ENCODE measurements around the gene AHDC1.

Gene AHDC1

DNA sequence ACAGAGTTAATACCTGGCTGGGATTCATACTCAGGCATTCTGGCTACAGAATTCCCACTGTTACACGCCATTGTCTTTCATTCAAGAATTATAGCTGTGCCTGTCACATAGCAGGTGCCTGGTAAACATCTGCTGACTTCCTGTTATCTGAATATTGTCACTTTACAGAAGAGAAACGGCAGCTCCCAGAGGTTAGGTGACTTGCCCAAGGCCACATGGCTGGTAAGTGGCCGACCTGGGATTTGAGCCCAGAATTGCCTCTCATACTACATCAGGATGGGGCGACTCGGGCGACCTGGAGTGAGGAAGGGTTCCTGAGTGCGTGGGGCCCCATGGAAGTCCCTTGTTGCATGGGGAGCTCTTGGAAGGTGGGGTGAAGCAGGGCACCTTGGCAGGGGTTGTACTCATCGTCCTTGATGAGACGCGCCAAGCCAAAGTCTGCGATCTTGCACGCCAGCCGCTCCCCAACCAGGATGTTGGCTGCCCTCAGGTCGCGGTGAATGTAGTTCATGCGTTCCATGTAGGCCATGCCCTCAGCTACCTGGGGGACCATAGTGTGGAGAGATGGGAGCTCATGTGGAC lies 10.2 kb upstream of the AHDC1 start:
- DNase-seq (ENCODE audit: low read depth in 3 of 3), result no peak

DNA sequence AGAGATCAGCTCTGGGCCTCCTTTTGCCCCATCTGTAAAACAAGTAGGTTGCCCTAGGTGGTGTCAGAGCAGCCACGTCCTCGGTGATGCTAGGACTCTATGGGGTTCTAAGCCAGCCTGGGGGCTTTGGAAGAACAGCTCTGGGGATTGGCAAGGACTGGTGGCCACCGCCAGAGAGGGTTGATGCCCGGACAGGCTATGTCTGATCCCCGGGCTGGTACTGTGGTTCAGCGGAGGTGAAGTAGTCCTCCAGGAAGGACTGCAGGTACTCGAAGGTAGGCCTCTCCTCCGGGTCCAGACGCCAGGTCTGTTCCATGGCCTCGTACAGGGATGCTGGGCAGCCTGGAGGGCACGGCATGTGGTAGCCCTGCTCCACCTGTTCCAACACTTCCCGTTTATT lies 8.8 kb upstream of the AHDC1 start:
- no peak for DNase-seq (ENCODE audit: low read depth in 3 of 3)

DNA sequence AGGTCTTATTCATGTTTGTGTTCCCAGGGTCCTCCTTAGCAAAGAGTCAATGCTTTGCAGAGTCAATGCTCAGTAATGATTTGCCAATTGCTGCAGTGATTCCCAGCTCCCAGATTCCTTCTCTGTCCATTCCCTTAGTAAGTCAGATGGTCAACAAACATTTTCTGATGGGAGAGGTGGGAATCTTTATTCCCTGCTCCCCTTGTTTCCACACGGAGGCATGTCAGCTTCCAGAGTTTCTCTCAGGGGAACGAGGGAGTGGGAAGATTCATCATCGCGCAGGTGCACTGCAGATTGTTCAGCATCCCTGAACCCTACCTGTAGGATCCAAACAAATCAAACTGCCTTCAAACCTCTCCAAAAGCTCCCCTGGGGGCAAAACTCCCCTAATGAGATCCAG lies 7.5 kb upstream of the AHDC1 start:
- no peak for DNase-seq (ENCODE audit: low read depth in 3 of 3)

DNA sequence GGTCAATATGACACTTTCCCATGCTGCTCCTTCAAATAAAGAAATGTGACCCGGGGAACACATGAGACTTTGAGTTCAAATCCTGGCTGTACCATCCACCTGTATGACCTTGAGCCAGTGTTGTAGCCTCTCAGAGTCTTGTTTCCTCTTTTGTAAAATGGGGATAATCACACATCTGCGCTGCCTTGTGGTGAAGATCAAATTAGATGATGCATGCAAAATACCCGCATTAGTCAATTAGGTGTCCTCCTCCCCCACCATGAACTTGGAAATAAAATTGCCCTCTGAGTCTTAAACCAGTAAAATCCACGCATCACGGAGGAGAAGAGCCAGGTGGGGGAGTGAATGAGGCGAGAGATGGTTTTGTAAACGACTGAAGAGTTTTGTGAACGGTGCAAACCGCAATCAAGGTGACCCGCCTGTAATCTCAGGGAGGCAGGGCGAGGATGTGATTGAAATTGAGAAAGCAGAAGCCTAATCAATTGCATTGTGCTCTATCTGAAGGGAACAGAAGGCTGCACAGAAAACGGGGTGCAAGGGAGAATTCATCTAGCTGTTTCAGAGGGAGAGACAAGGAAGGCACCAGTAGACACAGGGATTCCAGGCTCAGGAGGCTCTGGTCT lies 5.8 kb upstream of the AHDC1 start:
- no peak for DNase-seq (ENCODE audit: low read depth in 3 of 3)

DNA sequence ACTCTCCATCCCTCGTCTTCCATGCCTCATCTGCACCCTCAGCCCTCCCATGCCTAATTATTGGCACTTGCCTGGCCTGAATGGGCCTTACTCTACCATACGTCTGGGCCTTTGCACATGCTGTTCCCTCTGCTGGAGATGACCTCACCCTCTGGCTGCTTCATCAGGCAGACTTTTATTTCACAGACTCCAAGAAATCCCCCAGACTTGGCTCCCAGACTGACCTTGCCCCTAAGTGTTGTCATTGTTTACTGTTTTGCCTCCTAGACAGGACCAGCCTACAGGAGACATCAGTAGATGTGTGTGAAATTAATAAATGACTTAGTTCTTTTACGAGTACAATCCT lies 5.2 kb upstream of the AHDC1 start:
- no peak for DNase-seq (ENCODE audit: low read depth in 3 of 3)

DNA sequence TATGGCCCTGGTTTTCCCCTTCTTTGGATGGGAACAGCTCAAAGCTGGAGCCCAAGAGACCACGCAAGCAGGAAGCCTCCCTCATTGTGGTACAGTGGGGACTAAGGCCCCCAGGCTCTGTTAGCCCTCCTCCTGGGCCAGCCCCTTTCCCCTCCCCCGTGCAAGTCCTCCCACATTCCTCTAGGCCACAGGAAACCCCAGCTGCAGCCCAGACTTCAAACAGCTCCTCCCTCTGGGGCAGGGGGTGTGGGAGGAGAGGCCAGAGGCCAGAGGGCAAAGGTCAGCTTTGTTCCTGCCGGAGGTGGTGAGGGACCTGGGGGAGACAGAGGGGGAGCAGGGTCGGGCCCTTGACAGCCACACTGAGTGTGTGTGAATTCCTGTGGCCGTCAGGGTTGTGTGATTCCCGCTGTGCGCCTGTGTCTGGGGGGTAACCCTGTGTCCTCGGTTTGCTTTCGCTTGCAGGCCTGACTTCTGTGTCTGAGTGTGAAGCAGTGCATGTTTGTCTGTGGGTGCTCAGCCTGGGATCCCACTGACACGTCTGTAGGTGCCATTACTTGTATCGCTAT lies 3.4 kb upstream of the AHDC1 start:
- no peak for DNase-seq (ENCODE audit: low read depth in 3 of 3)

DNA sequence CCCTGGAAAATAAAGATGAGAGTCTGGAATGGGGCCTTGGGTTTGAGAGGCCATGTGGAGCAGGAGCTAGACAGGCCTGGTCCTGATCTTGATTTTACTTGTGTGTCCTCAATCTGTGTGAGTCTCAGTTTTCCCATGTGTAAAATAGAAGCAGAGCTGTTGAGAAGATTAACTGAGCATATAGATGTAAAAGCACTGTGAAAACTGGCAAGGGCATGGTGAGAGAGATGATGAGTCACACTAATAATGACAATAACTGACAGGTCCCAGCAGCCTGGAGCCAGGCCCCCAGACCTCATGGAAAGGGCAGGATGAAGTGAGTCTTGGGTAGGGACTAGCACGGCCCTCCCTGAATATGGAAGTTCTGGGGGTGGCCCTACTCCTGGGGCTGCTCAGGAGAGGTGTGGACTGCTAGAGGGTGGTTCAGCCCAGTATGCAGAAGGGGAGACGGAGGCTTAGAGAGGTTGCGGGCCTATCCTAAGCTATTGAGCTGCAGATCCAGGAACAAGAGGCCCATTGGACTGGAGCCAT lies 2.8 kb upstream of the AHDC1 start:
- DNase-seq (ENCODE audit: low read depth in 3 of 3), result no peak

DNA sequence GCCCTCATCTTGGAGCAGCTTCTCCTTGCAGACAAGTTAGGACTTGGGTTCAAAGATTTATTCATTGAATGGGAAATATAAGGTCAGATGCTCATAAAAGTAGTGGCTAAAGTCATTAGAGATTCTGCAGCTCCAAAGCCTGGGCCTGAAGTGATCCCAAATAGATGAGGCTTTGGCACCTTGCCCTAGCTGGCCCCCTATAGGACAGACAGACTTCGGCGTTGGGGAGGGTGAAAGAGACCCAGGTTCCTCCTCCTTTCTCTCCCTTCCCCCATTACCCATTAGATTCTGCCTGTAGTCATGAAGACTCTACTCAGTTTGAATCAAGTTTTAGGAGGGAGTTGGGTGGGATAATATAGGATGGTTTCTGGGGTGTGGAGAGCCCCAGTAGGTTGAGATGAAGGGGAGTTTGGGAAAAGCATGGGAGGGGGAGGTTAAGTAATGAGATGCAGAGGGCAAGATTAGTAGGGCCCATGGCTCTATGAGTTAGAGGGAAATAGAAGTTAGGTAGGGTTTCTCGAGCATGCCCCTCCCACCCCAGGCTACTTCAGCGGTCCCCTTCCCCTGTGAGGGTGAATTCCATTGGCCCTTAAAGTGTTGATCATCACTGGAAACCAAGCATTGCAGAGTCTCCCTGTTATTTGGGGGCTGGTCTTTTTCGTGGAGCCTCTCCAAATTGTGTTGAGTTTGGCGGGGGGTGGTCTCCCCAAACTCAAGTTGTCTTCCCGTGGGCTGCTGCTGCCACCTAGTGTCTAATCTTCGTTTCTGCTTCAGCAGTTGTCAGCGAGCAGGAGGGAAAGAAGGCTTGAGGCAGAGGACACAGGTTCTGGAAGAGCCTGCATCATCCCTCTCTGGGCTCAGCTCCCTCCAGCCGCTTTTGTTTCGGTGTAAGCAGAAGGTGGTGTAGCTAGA lies 2.1 kb upstream of the AHDC1 start:
- DNase-seq (ENCODE audit: low read depth in 3 of 3), result peak; percentile 33 to 43 (median 37)

DNA sequence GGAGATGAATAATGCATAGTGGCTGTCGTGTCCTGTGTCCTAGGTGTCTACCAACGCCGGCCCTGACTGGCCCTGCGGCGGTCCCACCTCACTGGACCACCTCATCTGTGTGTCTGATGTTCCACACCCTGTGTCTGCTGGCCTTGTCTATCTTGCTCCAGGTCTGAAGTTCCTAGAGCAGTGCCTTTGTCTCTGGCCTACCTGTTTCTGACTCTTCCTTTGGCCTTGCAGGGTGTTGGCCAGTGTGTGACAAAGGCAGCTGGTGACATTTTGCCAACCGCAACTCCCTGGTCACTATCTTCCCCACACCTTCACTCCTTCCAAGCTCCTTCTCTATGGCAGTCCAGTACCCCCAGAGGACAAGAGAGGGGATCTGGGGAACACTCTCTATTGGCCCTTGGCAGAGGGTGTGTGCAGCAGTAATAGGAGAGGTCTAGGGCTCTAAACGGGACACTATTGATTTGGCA lies 1.4 kb upstream of the AHDC1 start:
- DNase-seq (ENCODE audit: low read depth in 3 of 3), result no peak

DNA sequence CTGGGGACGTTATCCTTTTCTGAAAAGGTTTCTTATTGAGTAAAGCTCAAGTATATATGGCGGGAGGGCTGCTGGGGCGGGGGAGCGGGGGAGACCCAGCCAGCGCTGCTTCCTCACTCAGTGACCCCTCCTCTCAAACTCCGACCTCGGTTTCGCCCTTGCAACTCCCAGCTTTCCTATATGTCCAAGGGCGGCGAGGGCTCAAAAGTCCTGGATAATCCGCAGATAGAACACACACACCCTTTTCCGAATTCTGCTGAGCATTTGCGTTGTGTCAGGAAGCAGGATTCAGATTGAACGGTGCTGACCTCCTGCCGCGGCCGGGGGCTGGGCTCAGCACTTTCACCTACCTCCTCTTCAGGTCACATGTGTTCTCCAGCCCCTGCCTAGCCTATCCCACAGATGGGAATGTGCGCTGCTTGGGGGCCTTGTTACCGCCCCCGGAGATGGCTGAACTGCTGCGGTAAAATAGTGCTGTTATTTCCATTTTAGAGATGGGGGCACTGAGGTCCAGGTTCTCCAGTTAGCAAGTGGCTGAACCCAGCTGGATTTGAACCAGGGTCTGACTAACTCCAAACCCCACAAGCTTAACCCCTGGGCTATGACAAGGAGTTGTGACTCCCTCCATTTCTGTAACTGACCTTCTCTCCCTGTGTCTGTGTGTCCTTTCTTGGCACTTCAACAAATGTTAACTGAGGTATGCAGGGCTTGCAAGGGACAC lies 795 bp upstream of the AHDC1 start:
- DNase-seq (ENCODE audit: low read depth in 3 of 3), result no peak

DNA sequence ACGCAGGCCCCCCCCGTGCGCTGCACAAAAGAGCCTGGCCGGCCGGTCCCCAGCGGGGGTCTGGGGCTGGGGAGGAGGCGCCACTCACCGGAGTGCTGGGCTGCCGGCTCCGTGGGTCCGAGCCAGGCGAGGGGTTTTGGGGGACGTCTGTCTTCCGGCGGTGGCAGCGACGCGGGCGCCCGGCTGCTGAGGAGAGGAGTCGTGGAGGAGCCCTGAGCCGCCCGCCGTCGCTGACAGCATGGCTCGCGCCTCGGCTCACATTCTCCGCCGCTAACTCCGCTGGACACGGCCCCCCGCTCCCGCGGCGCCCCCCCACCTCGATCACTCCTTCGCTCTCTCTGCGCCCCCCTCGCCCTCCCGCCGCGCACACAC lies 649 bp downstream of the AHDC1 start:
- no peak for DNase-seq (ENCODE audit: low read depth in 3 of 3)

DNA sequence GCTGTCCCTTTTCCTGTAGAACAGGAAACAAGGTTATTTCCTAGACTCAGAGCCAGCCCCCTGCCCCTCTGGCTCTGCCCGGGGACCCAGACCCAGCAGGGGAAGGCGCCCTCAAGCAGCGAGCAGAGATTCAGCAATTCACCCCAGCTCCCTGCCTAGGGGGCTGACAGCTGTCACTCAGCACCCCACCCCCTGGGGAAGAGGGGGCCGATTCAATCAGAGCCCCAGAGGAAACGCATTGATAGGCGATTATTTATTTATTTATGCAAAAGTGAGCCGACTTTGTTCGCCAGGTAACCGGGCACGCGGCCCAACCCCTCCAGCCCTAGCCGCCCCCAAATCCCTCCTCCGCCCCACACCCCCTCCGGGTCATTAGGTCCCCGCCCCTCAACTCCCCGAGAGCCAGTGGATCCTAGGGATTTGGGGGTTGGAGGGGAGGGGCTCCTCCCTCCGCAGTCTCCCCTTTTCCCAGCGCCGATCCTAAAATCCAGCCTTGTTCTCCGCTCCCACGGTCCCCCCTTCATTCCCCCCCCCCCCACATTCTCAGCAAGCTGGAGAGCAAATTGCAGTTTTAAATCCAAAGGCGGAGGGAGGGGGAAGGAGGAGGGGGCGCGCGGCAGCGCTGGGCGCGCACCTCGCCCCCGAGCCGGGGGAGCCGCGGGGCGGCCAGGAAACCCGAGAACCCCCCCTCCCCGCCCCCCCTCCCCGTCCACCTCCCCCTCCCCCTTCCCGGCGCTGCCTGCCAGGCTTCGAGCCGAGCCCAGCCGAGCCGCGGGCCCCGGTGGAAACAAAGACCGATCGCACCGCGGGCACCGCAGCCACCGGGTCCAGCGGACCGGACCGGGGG lies 1.3 kb downstream of the AHDC1 start:
- DNase-seq (ENCODE audit: low read depth in 3 of 3), result no peak

DNA sequence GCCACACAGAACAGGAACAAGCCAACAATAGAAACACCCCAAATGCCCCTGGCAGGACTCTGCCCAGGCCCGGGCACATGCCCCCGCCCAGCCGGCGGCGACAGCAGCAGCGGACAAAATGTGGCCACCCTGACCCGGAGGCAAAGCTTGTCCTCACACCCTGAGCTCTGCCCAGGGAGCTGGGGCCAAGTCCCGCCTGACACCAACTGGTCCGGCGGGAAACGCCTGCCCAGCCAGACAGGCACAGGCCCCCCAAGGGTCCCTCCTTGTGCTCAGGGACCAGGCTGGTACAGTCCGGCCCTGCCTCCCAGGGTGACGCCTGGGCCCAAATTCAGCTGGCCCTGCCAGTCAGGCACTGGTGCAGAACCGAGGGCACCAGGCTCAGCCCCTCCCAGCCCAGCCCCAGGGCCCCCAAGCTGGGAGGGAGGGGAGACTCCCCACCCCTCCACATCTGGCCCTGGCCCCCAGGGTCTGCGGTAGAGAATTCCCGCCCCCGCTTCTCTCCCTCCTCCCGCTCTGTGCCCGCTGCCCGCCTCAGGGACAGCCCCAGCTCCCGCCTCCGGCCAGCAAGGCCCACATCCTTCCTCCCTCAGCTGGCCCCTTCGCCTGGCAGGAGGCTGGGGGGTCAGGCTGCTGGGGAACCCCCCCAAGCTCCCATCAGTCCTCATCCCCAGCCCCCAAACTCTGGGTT lies 2.0 kb downstream of the AHDC1 start:
- DNase-seq (ENCODE audit: low read depth in 3 of 3), result no peak

DNA sequence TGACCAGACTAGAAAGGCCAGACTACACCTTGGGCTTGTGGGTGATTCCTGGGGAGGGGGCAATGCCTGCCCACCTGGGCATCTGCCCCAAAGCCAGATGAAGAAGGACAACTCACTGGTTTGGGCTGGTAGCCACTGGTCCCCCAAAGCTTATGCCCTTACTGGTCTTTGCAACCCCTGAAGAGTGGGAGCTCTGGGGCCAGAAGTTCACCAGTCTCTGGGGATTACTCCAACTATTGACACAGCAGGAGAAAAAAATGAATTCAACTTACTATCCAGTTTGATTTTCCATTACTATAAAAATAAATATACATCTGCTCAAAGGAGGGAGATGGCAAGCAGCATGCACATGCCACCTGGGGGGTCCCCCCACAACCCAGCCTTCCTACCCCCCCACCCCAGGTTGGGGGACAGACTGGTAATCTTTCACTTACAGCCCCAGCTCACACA lies 2.6 kb downstream of the AHDC1 start:
- no peak for DNase-seq (ENCODE audit: low read depth in 3 of 3)

DNA sequence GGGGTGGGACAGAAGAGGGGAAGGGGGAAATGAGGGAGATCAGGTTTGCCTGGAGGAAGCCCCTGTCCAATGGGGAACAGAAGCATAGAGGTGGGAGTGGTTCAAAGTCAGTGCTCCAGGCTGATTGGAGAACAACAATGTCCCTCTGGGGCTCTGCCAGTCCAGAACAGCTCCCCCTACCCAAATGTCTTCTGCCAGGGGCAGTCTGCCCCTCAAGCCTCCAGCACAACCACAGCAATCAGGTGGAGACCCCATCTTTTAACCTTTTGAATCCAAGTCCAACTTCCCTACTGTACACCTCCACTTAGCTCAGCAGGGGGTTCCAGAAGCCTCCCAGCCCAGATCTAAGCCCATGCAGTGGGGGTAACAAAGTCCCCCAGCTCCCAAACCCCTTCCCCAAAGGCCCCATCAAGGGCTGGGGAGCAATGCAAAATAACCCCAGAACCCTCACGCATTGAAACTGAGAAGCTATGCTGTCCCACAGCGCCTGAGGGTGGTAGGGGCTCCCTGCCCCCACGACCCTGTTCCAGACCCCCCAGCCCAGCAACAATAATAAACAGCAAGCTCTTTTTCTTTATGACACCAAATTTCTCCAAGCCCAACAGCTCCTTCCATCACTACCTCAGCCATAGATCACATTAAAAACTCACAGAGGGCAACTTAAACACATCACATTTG lies 3.3 kb downstream of the AHDC1 start:
- no peak for DNase-seq (ENCODE audit: low read depth in 3 of 3)

DNA sequence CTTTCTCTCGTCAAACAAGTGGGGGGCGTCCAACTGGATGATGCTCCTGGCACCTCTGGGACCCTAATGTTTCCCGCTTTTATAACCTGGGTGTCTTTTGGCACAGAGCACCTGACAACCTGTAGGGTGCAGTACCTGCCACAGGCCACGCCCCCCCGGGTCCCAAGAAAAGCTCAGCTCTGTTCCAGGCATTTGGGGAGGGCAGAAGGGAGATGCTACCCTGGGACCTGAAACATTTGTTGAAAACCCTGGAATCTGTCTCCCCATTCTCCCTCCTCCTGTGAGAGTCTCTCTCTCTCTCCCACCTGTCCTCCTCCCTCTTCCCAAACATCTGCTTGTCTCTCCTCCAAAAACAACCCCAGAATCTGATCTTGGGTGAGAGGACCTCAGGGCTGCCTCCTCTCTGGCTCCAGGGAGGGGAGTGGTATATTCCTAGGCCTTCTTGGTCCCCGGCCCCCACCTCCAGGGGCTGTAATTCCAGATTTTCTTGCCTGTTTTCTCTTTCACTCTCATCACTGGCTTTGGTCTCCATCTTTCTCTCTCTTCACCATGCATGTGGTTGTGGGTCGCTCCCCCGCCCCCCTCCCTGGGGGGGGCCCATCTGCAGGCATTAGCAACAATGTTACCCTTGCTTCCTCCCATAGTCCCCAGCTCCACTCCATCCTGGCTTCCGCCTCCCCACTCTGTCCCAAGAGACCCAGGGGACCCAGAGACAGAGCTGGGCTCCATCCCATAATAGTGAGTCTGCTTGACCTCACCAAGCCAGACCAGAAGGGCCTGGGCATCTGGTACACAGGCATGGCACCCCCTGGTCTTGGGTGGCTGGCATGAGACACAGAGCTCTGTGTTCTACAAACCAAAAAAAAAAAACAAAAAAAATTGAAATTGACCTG lies 4.1 kb downstream of the AHDC1 start:
- no peak for DNase-seq (ENCODE audit: low read depth in 3 of 3)

DNA sequence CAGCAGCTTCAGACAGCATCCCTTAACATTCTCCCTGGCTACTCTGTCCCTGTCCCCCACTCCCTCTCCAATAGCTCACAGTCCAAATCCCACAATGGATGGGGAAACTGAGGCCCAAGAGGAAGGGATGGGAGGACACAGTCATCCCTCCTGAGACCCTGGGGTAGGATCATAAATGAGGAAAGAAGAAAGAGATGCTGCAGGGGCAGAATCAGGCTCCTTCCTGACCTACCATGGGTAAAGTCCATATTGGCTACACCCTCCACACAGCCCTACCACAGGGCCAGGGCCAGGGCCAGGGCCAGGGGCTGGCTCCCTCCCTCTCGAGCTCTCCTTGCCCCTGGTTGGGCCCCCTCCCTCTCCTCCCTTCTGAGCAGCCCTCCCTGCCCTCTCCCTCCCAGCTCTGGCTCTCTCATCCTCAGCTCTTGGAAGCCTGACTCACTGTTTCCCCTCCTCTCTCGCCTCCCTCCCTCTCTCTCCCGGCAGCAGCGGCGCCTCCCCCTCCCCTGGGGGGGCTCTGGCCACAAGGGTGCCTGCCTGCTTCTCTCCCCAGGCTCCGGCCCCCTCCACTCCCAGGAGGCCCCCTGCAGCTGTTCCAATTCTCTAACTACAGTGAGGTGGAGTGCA lies 4.9 kb downstream of the AHDC1 start:
- peak in 2 of 3 experiments; percentile 39 to 52 for DNase-seq (ENCODE audit: low read depth in 3 of 3)

DNA sequence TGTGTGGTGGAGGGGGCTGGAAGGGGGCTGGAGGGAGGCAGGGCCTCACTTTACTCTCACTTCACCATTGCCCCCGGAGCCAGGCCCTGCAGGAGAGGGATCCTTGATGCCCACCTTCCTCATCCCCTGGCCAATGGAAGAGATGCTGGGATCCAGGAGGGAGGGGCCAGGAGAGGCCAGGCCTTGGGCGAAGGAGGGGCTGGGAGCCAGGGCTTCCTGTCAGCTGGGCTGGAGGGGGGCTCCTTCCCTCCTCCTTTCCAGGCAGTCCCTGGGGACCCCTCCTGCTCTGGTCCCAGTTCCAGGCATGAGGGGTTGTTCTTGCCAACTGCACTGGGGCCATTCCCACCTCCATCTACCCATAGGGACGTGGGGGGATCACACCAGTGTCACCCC lies 5.7 kb downstream of the AHDC1 start:
- no peak for DNase-seq (ENCODE audit: low read depth in 3 of 3)
